ENCODE data around the gene ABLIM2. TPM values are rescaled to one million over a fixed set of nuclear protein-coding genes. Genes with fewer than 3 reads are reported as not detected.

Gene ABLIM2
- total and polyA plus RNA-seq, 2 of the 8 experiments (the other 6 are each of a cell fraction or from before 2014, with no cell fraction given): 2.8 to 3.0 TPM

- Histone ChIP-seq H3K18ac (ENCODE audit: extremely low read depth, low read length) (no peak overlapping the region), H3K79me2 (ENCODE audit: control insufficient read depth in 1 of 2, insufficient read depth in 2 of 2, low read length in 2 of 2) (no peaks in the 10 kb centered on the region), H3K9ac (replicated peaks in 1 of 4; ENCODE audit: extremely low read depth in 1 of 4, low read depth in 3 of 4, low read length in 3 of 4) (no peak overlapping the region), H2BK20ac (ENCODE audit: low read length) (no peak overlapping the region), H4K8ac (ENCODE audit: extremely low read depth, insufficient read depth, low read length) (peak overlapping the region; percentile 17; the same call in 1 of the 2 replicates), H4K91ac (replicated peaks; ENCODE audit: insufficient read length, low read length) (no peak overlapping the region), H2BK5ac (ENCODE audit: low read depth, low read length) (no peak overlapping the region), H2AFZ (ENCODE audit: low read length) (no peak overlapping the region; the same call in 1 of the 2 replicates), H3K4me1 (replicated peaks in 1 of 4; ENCODE audit: control insufficient read depth in 3 of 4, insufficient read depth in 4 of 4, low read length in 3 of 4) (peaks cover 0 to 4% (median 2%) of the 10 kb centered on the region in 4 experiments; a peak in 3 of 7 replicates), H3K56ac (replicated peaks; ENCODE audit: insufficient read length, low read depth, low read length) (no peak overlapping the region), H4K20me1 (replicated peaks in 1 of 2; ENCODE audit: control insufficient read depth in 1 of 2, insufficient read depth in 2 of 2, low read length in 2 of 2) (no peaks in the 10 kb centered on the region), H2BK12ac (ENCODE audit: low read depth, low read length) (no peak overlapping the region; the same call in 1 of the 2 replicates), H3K4me2 (ENCODE audit: insufficient read depth in 1 of 2, low read depth in 2 of 2, low read length in 2 of 2) (no peak overlapping the region), H3K23me2 (ENCODE audit: low read depth, low read length) (no peaks in the 10 kb centered on the region), H3K4me3 (ENCODE audit: extremely low read depth in 1 of 4, insufficient read depth in 2 of 4, low read depth in 3 of 4, low read length in 4 of 4) (no peak overlapping the region), H3K9me3 (ENCODE audit: insufficient read depth in 2 of 2, low read depth in 1 of 2, low read length in 1 of 2) (no peaks in the 10 kb centered on the region; a peak in 1 of 4 replicates), H2BK120ac (replicated peaks; ENCODE audit: low read depth, low read length) (no peak overlapping the region), H2BK15ac (ENCODE audit: low read length) (no peak overlapping the region), H4K5ac (ENCODE audit: insufficient read length, low read depth, low read length) (no peak overlapping the region), H2AK5ac (ENCODE audit: low read depth, low read length) (no peak overlapping the region), H3K4ac (replicated peaks; ENCODE audit: insufficient read length, low read depth, low read length) (no peak overlapping the region), H3K27ac (ENCODE audit: low read depth, low read length) (no peak overlapping the region), H3K27me3 (replicated peaks in 1 of 4; ENCODE audit: control insufficient read depth in 3 of 4, extremely low read depth in 1 of 4, insufficient read depth in 3 of 4, low read length in 3 of 4) (no peaks in the 10 kb centered on the region), H3K14ac (ENCODE audit: insufficient read length) (no peak overlapping the region), H3K79me1 (ENCODE audit: low read depth, low read length) (no peaks in the 10 kb centered on the region), H3K36me3 (ENCODE audit: control insufficient read depth in 2 of 4, insufficient read depth in 4 of 4, low read length in 3 of 4) (no peaks in the 10 kb centered on the region), H3K23ac (ENCODE audit: insufficient read length) (no peak overlapping the region)
- WGBS, 2 experiments (ENCODE audit: extremely low coverage in 1 of 2, insufficient coverage in 1 of 2, insufficient read length in 1 of 2, insufficient replicate concordance in 2 of 2, low coverage in 1 of 2, low lambda C conversion rate in 2 of 2, missing lambda C conversion rate in 1 of 2): 95% methylated on average over 21 of the region's 25 CpGs; no CpG with 5 or more reads in 1 of the 2 experiments
- DNase-seq (ENCODE audit: low read depth in 1 of 2, low spot score in 2 of 2): no peak
- ChIA-PET CTCF (ENCODE audit: partially characterized antibody) (interaction anchor here (1.1 kb wide), 1 partner anchor 42 kb away, joined by 3 read pairs; no protein-coding TSS in a partner anchor), POLR2A (ENCODE audit: partially characterized antibody) (no interaction called here)
- FAIRE-seq: no peak
- no peak for TF ChIP-seq BCL11A (IDR thresholded peaks at IDR 0.05; ENCODE audit: low read depth in 2 of 2, low read length in 2 of 2)
- TF ChIP-seq E2F6 (IDR thresholded peaks at IDR 0.05): no peak
- TF ChIP-seq NANOG (IDR thresholded peaks at IDR 0.05; ENCODE audit: insufficient read depth, low read depth, low read length, poor library complexity, severe bottlenecking): no peak
- TF ChIP-seq, protein P1, sequence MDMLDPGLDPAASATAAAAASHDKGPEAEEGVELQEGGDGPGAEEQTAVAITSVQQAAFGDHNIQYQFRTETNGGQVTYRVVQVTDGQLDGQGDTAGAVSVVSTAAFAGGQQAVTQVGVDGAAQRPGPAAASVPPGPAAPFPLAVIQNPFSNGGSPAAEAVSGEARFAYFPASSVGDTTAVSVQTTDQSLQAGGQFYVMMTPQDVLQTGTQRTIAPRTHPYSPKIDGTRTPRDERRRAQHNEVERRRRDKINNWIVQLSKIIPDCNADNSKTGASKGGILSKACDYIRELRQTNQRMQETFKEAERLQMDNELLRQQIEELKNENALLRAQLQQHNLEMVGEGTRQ (IDR thresholded peaks at IDR 0.05; ENCODE audit: low read length): no peak
- TF ChIP-seq TEAD4 (IDR thresholded peaks at IDR 0.05; ENCODE audit: low read depth, low read length): no peak
- no peak for TF ChIP-seq RFX5 (IDR thresholded peaks at IDR 0.05; ENCODE audit: borderline replicate concordance, low read depth, low read length)
- TF ChIP-seq TBP (IDR thresholded peaks at IDR 0.05; ENCODE audit: low read depth, low read length): no peak
- TF ChIP-seq POU5F1 (IDR thresholded peaks at IDR 0.05; ENCODE audit: low read depth, low read length): no peak
- no peak for TF ChIP-seq SP2 (IDR thresholded peaks at IDR 0.05; ENCODE audit: low read length)
- TF ChIP-seq CREB1 (IDR thresholded peaks at IDR 0.05): no peak
Measured at GRCh38 chr4:8000721-8001491, 157.7 kb downstream of the ABLIM2 start.

Data from H1 (cell line).